ENCODE measurements around the gene NHLRC1. TPM values are rescaled to one million over a fixed set of nuclear protein-coding genes. Genes with fewer than 3 reads are reported as not detected.

NHLRC1 gene
- total and polyA plus RNA-seq, 3 donors from 2014 or later: 2.1 to 3.8 (median 3.1) TPM

DNA sequence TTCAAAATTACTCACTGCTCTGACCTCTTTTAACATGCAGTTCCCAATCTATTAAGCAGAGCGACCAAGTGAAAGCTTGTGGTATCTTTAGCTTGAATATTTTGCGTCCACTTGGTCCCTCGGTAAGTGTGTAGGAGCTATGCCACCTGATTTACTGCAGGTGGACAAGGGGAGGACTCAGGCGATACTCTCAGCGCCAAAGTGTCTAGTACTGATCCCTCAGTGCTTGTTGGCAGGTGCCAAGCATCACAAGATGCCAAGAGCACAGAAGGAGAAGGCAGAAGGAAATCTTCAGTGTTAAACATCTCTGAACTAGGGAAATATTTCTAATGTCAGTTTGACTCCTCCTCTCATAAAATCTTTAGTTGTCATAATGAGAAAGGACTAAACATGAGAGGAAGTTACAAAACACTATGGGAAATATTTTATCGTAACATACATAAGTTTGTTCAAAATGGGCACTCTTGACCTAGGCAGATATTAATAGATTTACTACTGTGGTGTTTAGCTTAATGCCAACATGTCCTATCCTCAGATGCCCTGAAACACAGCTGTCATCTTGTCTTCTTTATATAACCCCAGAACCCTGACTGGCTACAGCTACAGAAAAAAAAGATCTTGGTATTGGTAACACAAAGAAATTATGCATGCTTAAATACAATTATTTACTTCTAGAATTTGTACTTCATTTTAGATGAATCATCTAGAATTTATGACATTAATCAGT lies 19.5 kb downstream of the NHLRC1 start:
- H3K36me3 ChIP-seq (ENCODE audit: low read depth, missing control alignments): no peaks in the 10 kb centered on the region
- 86% methylated on average over 6 of the region's 6 CpGs for whole genome bisulfite sequencing, 2 donors

DNA sequence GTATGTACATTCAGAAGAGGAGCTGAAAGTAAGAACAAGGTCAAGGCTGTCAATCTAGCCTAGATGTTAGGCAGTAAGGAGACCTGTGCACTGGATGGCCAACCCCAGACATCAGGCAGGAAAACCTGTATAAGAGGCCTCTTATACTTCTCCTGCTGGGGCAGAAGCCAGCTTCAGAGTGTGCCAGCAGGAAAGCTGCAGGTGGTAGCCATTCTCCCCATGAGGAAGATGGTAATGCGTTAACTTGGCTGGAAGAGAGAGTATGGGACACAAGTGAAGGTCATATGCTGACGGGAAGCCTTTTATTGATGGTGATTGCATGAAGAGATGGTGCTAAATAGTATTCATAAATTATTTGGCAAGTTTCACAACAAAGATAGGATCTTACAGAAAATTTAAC lies 20.6 kb downstream of the NHLRC1 start:
- intact Hi-C loops (cut with DNase I; ENCODE audit: low total_unique reads): no loop called here
- Histone ChIP-seq H3K4me3 (no peak overlapping the region), H3K4me1 (no peaks in the 10 kb centered on the region), H3K36me3 (ENCODE audit: low read depth, missing control alignments) (no peaks in the 10 kb centered on the region), H3K27me3 (no peaks in the 10 kb centered on the region), H3K27ac (no peak overlapping the region), H3K9me3 (no peaks in the 10 kb centered on the region)
- TF ChIP-seq POLR2A (IDR thresholded peaks at IDR 0.05): no peak
- TF ChIP-seq, protein P1, sequence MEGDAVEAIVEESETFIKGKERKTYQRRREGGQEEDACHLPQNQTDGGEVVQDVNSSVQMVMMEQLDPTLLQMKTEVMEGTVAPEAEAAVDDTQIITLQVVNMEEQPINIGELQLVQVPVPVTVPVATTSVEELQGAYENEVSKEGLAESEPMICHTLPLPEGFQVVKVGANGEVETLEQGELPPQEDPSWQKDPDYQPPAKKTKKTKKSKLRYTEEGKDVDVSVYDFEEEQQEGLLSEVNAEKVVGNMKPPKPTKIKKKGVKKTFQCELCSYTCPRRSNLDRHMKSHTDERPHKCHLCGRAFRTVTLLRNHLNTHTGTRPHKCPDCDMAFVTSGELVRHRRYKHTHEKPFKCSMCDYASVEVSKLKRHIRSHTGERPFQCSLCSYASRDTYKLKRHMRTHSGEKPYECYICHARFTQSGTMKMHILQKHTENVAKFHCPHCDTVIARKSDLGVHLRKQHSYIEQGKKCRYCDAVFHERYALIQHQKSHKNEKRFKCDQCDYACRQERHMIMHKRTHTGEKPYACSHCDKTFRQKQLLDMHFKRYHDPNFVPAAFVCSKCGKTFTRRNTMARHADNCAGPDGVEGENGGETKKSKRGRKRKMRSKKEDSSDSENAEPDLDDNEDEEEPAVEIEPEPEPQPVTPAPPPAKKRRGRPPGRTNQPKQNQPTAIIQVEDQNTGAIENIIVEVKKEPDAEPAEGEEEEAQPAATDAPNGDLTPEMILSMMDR (IDR thresholded peaks at IDR 0.05): no peak
- 82 to 84% methylated on average over 2 of the region's 2 CpGs for WGBS, 2 donors
- DNase-seq: no peak

More for the DNA sequence above, 19.5 kb downstream of the NHLRC1 start:
- Histone ChIP-seq H3K27ac (no peak overlapping the region), H3K4me3 (no peak overlapping the region), H3K9me3 (no peaks in the 10 kb centered on the region), H3K27me3 (no peaks in the 10 kb centered on the region), H3K4me1 (no peaks in the 10 kb centered on the region)
- TF ChIP-seq, protein P1 (IDR thresholded peaks at IDR 0.05): no peak
- no peak for TF ChIP-seq POLR2A (IDR thresholded peaks at IDR 0.05)
- intact Hi-C loops (cut with DNase I; ENCODE audit: low total_unique reads): no loop called here
- DNase-seq: no peak

DNA sequence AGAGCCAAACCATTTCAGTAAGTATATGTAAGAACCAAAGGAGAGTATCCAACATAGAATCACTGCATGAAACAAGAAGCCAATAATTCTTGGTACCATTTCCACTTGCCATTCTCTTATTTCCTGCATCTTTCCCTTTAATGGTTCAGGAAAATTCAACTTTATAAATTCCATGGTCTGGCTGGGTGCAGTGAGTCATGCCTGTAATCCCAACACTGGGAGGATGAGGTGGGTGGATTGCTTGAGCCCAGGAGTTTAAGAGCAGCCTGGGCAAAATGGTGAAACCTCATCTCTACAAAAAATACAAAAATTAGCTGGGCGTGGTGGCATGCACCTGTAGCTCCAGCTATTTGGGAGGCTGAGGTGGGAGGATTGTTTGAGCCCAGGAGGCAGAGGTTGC lies 21.2 kb downstream of the NHLRC1 start:
- Histone ChIP-seq H3K27ac (no peak overlapping the region), H3K36me3 (ENCODE audit: low read depth, missing control alignments) (no peaks in the 10 kb centered on the region), H3K4me3 (no peak overlapping the region), H3K9me3 (no peaks in the 10 kb centered on the region), H3K27me3 (no peaks in the 10 kb centered on the region), H3K4me1 (no peaks in the 10 kb centered on the region)
- intact Hi-C loops (cut with DNase I; ENCODE audit: low total_unique reads): no loop called here
- DNase-seq: no peak
- TF ChIP-seq POLR2A (IDR thresholded peaks at IDR 0.05): no peak
- TF ChIP-seq, protein P1 (IDR thresholded peaks at IDR 0.05): no peak
- 85 to 92% methylated on average over 1 of the region's 1 CpG for WGBS, 2 donors

DNA sequence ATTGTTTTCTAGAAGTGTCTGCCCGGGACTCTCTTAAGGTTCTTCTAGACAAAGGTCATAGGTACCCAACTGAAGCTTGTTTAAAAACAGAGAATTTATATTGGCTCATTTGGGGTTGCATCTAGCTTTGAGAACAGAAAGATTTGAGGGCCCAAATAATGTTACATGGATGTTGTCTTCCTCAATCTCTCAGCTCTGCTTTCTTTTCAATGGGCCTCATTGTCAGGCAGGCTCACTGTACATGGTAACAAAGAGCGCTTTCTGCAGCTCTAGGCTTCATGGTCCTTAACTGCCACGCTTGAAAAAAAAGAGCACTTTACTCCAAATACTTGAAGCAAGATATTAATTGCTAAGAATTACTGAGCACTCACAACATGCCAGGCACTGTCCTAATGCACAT lies 22.2 kb downstream of the NHLRC1 start:
- intact Hi-C loops (cut with DNase I; ENCODE audit: low total_unique reads): no loop called here
- no peak for TF ChIP-seq POLR2A (IDR thresholded peaks at IDR 0.05)
- TF ChIP-seq, protein P1 (IDR thresholded peaks at IDR 0.05): no peak
- Histone ChIP-seq H3K27me3 (no peaks in the 10 kb centered on the region), H3K4me3 (no peak overlapping the region), H3K4me1 (no peaks in the 10 kb centered on the region), H3K27ac (no peak overlapping the region), H3K9me3 (no peaks in the 10 kb centered on the region), H3K36me3 (ENCODE audit: low read depth, missing control alignments) (no peaks in the 10 kb centered on the region)
- no peak for DNase-seq
- WGBS, 2 donors: 60 to 66% methylated on average over 3 of the region's 3 CpGs

DNA sequence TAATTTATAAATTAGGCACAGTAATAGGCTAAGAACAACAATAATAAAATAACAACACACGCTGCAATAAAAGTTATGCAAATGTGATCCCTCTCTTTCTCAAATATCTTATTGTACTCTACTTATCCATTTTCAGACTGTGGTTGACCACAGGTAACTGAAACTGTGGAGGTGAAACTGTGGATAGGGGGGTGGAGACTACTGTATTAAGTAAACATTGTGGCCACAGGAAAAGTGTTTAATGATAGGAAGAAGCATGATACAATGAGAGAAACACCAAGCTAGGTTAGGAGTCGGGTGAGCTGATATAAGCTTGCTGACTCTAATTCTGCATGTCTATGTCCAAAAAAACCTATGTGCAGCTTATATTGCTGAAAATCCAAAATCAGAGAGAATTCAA lies 23.0 kb downstream of the NHLRC1 start:
- intact Hi-C loops (cut with DNase I; ENCODE audit: low total_unique reads): no loop called here
- Histone ChIP-seq H3K9me3 (no peaks in the 10 kb centered on the region), H3K36me3 (ENCODE audit: low read depth, missing control alignments) (no peaks in the 10 kb centered on the region), H3K4me3 (no peak overlapping the region), H3K4me1 (no peaks in the 10 kb centered on the region), H3K27ac (no peak overlapping the region), H3K27me3 (no peaks in the 10 kb centered on the region)
- TF ChIP-seq, protein P1 (IDR thresholded peaks at IDR 0.05): no peak
- TF ChIP-seq POLR2A (IDR thresholded peaks at IDR 0.05): no peak
- WGBS, 2 donors: 90 to 93% methylated on average over 2 of the region's 2 CpGs
- DNase-seq: no peak

Measured in testis (tissue), 3 donors.